Stromal cell of bone marrow (primary cell): ENCODE results near the gene TJP2.

ENCODE experiments used
- DNase-seq: peaks from one replicate; pipeline ENCODE4 v3.0.0-alpha.2; 2012; ENCODE audit warnings: low read depth

TJP2 gene

DNA sequence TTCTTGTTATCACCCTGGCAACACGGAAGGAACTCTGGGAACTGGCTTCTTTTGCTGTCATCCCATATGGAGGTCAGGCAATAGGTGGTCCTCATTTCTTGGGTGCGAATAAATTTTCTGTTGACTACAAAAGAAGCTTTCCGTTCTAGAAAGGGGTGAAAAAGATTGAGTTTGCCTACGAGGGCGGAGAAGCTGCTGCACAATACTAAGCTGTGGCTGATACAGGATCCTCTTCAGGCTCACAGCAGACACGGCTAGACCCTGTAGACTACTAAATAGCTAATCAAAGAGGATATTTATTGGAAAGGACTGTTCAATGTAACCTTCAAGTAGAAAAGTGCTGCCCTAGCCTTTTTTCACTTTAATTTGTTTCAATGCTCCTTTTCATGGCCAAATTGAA lies 58.1 kb downstream of the TJP2 start:
- DNase-seq, result no peak

DNA sequence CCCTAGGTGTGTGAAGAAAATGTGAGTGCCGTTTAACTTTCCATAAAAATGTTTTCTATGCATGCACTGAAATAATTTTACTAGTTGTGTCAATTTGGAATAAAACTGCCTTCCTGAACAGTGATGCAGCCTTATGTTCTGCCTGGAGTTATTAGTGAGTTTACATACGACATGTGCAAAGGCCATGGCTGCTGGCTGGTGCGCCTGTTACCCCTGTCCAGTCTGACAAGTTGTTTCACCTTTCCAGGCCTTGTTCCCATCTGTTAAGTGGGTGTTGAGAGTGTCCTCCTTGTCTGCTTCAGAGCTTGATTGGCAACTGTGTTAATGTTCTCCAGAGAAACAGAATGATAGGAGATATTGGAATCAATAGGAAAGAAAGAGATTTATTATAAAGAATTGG lies 60.6 kb downstream of the TJP2 start:
- no peak for DNase-seq

DNA sequence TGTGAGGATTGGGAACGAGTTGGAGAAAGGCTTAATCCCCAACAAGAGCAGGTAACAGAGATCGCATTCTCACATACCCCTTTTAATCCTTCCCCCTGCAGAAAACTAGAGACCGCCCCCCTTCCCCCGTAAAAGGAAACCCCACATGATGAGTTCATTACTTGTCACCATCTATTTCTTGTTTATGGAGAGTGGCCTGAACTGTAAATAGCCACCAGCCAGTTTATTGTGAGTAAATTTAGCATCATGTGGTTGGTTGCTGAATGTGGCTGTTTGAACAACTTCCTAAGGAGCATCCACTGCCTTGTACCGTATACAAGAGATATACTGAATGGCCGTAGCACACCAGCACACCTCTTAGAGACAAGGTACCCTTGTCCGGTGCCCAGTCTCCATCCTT lies 62.1 kb downstream of the TJP2 start:
- DNase-seq, result no peak

DNA sequence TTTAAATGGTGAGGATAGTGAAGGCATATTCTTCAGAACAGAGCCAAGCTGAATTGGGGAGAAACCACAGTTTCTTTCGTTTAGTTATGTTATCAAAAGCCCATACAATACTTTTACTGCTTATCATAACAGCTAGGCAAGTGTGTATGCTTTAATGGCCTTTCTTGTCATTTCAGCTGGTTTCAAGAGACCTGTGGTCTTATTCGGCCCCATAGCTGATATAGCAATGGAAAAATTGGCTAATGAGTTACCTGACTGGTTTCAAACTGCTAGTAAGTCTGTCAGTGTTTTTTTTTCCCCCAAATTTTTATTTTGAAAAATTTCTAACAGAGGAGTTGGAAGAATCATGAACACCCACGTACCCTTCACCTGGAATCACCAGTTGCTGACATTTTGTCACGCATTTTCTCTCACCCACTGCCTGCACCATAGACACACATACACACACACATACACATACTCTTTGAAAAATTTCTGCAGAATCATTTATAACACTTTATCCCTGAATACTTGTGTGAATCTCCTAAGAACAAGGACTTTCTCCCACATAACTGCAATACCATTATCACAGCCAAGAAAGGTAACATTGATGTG lies 63.7 kb downstream of the TJP2 start:
- no peak for DNase-seq

DNA sequence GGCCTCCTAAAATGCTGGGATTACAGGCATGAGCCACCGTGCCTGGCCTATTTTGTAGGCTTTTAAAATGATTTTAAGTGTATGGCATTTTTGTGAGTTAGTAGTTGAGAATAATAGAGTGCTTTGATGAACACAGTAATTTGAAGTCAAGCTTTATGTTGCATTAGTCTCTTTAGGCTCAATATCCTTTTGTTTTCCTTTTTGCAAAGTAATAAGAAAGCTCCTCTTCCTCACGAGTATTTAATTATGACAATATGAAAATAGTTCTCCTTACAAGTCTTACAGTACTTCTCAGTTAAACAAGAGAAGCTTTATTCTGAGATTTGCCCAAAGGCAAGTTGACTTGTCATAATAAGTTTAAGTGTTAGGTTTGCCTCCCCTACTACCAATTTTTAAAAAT lies 69.0 kb downstream of the TJP2 start:
- no peak for DNase-seq

DNA sequence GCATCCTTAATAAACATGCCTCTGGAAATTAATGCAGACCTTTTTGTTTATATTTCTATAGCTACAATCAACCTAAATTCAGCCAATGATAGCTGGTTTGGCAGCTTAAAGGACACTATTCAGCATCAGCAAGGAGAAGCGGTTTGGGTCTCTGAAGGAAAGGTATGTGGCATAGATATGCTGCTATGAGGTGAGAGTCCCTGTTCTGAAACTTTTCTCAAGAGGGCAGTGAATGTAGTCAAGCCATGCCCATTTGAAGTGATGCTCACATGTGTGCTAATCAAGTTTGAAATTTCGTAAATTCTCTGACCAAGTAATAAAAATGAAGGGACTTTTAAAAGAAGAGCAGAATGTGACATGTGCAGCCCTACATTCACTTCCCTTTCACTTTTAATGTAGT lies 72.6 kb downstream of the TJP2 start:
- DNase-seq, result no peak

DNA sequence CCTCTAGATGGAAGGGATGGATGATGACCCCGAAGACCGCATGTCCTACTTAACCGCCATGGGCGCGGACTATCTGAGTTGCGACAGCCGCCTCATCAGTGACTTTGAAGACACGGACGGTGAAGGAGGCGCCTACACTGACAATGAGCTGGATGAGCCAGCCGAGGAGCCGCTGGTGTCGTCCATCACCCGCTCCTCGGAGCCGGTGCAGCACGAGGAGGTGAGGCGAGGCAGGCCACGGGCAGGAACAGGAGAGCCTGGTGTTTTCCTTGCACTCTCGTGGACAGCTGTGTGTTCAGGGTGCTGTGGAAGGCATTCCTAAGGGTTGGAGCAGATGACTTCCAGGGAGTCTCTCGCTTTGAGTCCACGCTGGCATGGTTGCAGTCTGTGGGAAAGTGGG lies 73.9 kb downstream of the TJP2 start:
- no peak for DNase-seq

DNA sequence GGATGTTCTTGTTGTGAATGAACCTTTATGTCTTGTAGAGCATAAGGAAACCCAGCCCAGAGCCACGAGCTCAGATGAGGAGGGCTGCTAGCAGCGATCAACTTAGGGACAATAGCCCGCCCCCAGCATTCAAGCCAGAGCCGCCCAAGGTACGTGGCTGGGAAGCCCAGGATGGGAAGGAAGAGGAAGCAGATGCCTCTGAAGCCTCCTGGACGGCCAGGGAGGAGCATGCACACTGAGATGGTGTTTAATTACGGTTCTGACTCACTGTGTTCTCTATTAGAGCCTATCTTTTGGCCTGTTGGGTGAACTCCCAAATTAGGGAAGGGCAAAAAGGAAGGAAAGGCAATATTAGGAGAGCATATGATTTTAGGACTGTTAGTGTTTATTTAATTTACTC lies 75.3 kb downstream of the TJP2 start:
- DNase-seq, result no peak

DNA sequence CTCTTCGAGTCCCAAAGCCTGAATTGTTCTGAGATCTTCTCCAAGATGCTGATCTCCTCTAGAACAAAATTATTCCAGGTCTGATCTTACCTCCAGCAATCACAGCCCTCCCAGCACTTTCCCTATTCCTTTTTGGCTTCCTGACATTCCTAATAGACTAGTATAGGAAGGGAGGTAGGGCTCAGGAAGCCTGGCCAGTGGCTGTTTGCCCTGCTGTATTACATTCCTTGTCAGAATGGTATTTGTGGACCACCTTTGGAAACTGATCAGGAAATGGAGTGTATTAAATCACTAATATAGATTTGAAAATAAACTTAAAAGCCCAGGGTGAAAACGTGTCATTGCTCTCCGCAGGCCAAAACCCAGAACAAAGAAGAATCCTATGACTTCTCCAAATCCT lies 76.6 kb downstream of the TJP2 start:
- no peak for DNase-seq

DNA sequence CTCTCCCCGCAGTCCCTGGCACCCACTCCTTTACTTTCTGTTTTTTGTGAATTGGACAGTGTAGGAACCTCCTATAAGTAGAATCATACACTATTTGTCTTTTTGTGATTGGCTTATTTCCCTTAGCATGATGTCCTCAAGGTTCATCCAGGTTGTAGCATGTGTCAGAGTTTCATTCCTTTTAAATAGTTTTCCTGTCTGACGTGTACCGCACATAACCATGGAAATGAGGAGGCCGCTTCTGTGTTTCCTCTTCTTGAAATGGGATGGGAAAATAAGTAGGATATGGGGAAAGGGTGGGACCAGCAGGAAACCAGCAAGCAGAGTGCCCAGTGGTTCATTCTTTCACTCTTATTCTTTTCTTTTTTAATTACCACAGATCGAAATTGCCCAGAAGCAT lies 78.4 kb downstream of the TJP2 start:
- no peak for DNase-seq

DNA sequence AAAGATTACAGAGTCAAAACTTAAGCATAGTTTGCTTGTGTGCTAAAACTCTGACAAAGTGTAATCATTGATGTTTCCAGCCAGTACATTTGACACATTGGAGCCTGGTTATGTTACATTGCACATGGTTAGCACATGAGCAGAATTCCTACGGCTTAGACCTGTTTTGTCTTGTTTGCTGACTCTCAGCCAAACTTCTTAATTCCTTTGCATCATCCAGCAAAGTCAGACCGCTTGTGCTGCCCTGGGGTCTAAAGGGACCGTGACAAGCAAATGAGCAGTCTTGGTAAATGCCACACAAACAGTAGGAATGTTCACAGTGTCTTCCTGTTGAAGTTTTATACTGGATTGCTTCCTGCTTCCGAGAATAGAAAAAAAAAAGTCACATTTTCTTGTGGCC lies 79.0 kb downstream of the TJP2 start:
- no peak for DNase-seq

DNA sequence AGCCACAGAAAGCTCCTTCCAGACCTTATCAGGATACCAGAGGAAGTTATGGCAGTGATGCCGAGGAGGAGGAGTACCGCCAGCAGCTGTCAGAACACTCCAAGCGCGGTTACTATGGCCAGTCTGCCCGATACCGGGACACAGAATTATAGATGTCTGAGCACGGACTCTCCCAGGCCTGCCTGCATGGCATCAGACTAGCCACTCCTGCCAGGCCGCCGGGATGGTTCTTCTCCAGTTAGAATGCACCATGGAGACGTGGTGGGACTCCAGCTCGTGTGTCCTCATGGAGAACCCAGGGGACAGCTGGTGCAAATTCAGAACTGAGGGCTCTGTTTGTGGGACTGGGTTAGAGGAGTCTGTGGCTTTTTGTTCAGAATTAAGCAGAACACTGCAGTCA lies 80.1 kb downstream of the TJP2 start:
- no peak for DNase-seq

DNA sequence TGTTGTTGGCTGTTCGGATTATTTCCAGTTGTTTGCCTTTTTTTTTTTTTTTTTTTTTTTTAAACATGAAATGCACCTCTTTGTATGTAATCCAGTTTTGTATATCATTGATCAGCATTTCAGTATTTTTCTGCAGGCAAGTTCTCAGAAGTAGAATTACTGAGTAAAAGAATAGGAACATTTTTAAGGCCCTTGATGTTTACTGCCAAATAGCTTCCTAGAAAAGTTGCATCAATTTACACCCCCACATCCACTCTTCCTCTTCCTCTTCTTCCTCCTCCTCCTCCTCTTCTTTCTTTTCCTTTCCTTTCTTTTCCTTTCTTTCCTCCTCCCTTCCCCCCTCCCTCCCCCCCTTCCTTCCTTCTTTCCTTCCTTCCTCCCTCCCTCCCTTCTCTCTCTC lies 81.5 kb downstream of the TJP2 start:
- no peak for DNase-seq

DNA sequence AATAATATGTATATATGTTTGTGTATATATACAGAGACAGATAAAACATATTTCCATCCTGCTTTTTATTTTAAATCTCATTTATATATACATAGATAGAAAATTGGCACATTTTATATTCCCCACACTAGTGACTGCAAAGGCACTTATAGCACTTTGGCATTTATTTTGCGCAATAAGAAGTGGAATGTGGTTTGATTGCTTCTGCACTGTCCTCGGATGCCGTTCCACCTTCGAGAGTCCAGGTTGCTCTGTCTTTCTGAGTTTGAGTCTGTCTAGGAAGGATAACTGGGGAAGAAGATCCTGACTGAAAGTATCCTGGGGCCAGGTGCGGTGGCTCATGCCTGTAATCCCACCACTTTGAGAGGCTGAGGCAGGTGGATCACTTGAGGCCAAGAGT lies 84.5 kb downstream of the TJP2 start:
- no peak for DNase-seq

DNA sequence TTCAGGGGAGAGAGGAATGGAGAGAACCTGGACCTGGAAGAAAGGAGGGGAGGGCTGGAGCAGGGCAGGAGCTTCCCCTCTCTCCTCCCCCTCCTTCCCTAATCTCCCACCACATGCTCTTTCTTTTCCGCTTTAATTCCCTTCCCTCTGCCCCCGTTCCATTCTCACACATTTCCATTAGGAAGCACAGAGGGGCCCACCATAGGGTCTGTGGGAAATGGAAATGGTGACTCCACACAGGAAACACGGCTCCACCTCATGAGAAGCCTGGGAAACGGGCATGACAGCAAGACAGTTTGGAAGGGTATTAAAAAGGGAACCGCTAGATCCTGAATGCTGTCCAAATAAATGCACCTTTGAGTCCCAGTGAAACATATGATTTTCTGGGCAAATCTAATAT lies 86.1 kb downstream of the TJP2 start:
- DNase-seq, result no peak

DNA sequence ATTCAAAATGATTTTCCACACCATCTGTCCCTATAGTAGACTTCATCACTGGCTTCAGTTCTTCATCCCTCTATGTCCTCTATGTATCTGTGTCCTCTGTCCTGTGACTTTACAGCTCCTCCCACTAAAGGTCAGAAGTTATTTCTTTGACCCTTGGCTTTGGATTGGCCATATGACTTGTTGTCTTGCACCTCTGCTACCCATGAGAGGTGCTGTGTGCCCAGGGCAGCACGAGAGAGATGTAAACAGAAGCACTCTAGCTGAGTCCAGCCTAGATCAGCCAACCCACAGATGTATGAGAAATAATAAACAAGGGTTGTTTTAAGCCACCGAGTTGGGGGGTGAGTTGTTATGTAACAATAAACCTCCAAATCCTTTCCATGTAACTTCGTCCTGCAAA lies 87.6 kb downstream of the TJP2 start:
- DNase-seq, result no peak

DNA sequence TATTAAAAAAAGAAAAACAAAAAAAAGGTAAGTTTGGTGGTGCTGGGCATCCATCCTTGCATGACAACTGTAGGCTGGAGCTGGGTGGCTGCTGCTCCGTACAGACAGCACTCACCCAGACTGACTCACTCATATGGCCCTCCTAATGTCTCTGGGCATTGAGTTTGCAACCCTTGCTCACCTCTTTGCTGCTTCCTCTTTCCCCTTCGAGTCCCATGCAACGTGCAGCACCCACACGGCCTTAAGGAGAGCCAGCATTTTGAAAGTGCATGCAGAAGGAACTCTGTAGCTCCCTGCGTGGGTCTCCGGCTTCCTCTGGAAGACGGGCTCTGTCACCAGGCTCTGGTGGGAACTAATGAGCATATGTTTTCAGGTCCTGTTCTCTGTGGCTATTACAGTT lies 90.4 kb downstream of the TJP2 start:
- DNase-seq, result no peak

DNA sequence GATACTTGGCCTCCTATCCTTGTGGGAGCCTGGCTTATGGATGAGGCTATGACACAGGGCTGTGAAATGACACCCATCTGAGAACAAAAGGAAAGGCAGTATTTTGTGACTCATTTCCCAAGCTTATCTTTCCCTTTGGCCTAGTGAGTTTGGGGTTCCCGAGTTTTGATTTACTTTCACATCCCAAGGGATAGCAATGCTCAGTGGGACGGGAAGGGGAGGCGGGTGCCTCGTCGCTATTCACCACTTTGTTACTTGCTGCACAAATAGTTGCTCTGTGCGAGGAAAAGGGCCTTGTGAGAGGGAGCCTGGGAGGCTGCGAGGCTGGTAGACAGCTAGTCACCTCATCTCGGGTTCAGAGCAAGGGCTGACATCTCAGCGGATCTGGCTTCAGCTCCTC lies 91.8 kb downstream of the TJP2 start:
- no peak for DNase-seq

DNA sequence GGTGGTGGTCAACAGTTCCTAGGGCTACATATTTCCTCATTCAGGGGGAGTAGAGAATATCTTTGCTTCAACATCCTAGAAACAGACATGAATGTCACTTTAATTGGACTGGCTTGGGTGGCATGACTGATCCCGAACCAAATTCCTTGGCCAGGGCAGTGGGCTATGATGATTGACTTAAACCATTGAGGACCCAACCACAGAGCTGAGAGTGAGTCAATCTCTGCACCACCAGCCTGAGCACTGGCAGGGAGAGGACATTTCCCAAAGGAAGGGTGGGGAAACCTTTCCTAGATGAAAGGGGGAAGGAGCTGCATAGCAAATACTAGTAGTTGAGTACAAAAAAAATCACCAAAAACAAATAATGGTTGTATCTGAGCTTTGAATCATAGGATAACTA lies 98.1 kb downstream of the TJP2 start:
- no peak for DNase-seq

DNA sequence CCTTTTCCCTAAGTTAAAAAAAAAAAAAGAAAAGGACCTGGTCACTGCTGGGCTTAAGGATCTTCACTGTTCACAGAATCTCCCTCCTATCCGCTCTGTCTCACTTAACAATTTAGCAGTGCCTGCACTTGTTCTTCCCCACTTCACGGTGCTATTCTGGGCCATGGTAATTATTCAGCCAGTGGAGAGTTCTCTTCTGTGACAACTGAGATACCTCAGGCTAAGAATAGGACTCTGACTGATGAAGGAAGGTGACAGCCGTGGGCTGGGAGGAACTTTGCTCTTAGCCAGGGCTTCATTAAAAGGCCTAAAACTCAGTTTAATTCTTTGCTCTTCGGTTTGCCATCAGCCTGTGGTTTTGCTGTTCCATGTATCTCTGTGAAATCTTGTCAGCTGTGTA lies 99.1 kb downstream of the TJP2 start:
- DNase-seq, result no peak

DNA sequence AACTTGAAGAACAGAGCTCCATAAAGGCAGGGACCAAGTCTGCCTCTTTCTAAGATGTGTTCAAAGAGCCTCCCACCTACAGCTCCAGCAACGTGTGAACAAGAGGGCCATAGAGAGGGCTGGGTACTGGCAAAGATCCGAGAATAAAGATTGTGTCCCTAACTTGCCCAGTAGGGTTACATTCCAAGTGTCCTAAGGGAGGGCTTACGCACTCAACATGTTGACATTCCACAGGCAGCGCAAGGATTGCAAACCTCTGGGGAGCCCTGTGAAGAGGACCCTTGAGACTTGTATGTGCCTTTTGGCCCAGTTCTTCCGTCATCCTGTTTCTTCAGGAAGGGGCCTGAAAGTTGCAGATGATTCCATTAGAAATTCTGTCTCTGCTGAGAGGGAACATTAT lies 102.7 kb downstream of the TJP2 start:
- DNase-seq, result no peak

DNA sequence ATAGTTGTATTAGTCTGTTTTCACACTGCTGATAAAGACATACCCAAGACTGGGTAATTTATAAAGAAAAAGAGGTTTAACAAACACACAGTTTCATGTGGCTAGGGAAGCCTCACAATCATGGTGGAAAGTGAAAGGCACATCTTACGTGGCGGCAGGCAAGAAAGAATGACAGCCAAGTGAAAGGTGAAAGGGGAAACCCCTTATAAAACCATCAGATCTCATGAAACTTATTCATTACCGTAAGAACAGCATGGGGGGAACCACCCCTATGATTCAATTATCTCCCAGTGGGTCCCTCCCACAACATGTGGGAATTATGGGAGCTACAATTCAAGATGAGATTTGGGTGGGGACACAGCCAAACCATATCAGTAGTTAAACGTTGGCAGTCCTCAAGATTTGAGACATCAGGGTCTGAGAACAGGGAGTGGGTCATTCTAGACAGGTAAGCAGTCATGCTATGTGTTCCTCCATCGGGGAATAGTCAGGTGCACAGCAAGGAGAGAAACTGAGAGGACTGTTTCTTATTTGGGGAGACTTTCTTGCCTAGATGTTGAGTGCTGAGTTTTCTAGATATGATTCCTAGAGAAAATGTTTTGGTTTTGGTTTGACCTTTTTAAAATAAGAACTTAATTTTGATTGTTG lies 105.1 kb downstream of the TJP2 start:
- no peak for DNase-seq

DNA sequence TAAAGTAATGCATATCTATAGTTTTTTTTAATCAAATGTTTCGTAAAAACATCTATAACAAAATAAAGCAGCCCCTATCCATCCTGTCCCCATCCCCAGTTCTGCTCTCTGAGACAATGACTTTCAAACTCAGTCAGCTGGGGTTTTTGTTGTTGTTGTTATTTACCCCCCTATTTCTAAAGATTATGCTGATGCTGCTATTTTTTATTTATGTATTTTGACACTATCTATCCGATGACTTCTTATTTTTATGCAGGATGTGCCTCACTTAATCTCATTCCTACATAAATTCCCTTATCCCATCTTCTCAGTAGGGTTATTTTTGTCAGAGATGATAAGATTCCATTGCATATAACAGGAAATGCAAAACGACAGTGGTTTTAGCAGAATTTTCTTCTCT lies 105.7 kb downstream of the TJP2 start:
- no peak for DNase-seq

DNA sequence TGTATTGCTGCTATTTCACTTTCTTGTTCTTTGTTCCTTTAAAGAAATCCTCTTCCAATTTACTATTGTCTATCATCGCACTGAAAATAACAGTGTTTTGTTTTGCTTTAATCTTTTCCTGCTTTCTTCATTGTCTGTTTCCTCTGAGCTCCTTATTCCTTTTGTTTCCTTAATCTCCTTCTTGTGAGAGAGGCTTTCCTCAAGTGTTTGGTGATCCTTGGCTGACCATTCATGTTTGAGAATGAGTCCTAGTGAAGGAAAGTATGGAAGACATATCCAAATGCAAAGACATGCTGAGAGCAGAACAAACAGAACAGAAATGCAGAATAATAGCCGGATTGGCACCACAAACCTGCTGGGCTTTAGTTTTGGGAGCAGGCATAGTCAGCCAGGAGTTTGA lies 108.9 kb downstream of the TJP2 start:
- no peak for DNase-seq

DNA sequence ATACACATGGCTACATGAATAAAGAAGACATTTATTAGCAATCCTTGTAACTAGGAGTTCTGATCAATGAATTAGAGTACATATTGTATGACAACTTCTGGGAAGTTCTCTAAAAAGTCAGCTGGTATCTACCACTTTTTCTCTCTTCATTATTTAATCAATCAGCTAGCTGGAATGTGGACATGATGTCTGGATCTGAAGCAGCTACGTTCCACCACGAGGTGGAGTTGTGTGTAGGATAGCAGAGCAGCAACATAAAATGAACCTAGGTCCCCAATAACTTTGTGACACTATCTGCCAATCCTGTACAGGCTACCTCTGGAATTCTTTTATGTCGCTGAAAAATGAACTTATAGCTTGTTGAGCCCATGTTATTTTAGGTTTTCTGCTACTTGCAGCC lies 118.0 kb downstream of the TJP2 start:
- no peak for DNase-seq
